Measurements from ENCODE around the gene FDXR.

Gene FDXR

DNA sequence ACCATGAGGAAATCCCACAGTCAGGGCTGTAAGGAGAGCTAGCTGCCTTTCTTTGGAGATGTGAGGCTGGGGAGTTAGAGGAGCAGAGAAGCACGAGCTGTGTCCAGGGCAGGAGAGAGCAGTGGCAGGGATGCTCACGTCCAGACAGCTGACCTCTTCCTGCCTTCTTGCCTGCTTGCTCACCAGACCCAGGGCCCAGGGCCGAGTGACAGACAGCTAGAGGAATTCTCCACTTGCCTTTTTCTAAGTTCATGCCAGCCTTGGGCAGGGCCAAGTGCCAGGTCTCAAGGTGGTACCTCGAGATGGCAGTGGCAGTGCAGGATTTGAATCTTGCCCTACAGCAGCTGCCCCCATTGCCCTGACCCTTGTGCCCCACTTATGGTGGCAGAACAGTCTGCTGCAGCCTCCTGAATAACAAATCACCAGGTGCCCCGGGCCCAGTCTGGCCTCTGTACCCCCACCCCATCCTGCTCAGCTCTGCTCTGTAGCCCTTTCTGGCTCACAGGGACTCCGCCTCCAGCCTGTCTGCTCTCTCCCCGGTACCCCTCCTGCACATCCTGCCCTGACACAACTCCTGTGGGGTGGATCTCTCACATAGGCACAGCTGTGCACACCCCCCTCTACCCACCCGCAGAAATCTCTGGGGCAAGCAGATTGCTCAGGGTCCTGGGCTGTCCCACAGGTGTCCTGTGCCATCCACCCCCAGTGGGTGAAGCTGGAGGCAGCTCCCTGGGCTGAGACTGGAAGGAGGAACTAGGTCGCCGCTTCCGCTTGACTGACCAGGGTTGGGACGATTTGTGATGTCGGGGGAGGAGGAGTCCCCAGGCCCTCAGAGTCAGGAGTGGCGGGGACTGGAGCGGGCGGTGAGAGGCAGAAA lies 39.1 kb downstream of the FDXR start:
- peak; percentile 76 for DNase-seq (ENCODE audit: low spot score)

DNA sequence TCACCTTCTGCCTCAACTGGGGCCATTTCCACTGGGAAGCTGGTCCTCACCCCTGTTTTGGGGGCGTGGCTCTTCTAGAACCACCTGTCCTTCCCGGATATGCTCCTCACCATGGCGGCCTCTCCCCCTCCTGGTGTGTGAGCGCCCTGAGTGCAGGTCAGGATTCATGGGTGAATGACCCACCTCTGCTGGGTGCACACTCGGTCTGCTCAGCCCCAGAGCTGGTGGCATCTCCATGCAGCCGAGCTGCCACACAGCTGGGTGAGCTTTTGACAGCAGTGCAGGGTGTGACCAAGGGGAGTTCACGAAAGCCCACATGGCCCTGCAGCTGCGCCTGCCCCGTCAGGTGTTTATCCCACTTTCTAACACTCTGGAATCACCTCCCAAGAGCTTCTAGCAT lies 40.4 kb downstream of the FDXR start:
- DNase-seq (ENCODE audit: low spot score), result peak; percentile 75

DNA sequence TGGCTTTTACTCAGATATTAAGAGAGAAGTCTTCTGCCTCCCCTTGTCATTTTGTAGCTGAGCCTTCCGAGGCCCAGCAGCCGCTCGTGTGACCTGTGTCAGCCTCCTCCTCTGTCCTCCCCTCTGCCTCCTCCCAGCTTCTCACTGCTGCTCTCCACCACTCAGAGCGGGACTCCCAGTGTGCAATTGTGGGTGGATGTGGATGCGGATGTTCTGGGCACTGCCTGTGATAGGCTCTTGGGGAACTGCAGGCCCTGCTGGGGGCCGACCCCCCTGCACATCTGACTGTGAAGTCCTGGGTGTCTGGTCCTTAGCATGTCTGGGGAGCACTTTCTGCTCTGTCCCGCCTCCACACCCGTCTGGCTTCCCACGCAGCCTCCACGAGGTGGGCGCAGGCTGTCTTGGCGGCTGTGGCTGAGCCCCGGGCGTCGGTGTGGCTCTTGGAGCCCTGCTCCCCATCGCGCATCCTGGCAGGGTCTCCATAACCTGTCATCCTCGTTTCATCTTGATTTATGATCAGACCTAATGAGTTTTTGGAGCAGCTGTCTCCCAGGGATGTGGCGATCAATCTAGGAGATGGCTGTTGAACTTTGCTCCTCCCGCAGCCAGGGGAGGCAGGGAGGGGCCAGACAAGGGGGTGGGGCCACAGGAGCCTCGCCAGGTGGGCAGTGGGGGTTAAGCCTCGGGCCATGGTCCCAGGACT lies 41.2 kb downstream of the FDXR start:
- no peak for DNase-seq (ENCODE audit: low spot score)

DNA sequence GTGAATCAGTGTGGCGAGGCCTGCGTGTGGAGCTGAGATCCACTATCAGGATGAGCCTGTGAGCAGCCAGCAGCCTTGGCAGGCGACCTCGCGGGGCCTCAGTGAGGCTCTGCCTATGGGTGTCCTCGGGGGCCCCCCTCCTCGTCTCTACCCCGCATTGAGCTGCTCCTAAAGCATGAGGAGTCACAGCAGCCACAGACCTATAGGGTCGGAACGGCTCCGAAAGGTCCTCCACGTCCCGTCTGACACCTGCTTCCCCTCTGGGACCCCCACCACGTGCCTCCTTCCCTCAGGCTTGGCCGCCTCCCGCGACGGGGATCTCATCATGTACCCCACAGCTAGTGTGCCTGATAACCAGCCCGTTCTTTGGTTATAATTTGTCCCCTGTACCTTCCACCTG lies 41.9 kb downstream of the FDXR start:
- DNase-seq (ENCODE audit: low spot score), result no peak

DNA sequence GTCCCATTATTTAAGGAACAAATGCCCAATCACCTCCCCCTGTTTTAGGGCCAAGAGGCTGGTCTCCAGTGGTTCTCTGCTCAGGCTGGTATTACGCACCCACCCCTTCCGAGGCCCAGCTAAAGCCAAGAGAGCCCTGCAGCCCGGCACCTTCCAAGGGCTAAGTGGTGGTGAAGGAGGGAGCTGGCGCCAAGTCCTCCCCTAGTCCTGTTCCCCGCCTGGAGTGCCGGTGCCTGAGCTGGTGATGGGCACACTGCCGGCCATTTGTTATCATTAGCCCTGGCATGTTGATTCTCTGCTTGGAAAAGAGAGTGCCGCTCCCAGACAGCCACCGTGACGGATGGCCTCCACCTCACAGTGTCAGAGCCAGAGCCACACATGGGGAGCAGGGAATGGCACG lies 45.0 kb downstream of the FDXR start:
- DNase-seq (ENCODE audit: low spot score), result no peak

DNA sequence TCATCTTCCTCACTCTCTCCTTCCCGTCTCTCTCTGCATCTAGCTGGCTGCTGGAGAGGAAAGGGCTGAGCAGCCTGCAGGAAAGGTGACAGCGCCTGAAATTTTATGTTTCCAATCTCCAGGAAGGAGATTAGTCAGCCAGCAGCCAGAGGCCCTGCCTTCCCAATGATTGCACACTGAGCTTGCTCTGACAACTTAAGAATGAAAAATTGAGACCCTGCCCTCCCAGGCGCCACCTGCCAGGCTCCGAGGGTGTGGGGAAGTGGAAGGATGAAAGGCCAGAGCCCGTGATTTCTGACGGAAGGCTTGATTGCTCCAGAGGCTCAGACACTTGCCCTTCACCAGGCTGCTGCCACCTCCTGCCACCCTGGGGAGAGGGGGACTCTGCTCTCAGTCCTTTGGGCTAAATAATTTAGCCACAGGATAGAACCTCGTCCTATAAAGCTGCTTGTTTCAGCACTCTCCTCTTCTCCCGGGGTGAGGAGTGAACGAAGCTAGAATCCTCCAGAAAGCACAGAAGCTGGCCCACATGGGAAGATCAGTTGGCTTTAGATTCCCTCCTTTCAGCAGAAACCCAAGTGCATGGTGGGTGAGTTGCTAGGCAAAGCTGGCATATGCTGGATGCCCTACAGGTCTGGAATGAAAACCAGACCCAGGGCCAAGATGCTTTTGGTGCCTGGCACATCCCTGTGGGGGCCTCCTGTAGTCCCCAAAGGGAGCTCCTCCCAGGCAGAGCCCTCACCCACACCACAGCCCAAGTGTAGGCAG lies 46.7 kb downstream of the FDXR start:
- DNase-seq (ENCODE audit: low spot score), result no peak

DNA sequence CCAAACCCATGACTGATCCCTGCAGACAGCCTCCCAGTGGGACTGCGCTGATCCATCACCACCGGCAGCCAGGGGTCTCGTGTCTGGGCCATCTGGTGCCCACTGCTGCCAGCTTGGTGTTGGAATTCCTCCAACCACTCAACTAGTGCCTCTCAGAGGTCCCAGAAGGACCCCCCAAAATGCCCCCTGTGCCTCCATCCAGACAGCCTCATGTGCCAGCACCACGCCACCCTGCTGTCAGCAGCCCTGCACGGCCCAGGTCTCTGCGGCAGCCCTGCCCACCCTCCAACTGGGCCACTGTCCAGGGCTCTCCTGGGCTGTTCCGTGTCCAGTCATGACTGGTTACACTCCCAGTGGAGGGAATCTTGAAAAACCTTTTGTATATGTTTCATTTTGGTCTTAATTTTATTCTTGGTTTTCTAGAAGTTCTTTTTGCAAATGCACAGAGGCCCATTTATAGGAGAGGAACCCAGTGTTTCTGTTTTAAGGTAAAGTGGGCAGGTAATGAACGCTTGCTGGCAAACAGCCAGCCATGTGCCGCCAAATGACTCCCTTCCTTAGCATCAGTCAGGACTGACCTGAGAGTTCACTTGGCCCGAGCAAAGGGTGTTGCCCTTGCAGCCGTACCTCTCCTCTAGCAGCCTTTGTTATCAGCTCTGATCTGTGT lies 47.7 kb downstream of the FDXR start:
- no peak for DNase-seq (ENCODE audit: low spot score)

DNA sequence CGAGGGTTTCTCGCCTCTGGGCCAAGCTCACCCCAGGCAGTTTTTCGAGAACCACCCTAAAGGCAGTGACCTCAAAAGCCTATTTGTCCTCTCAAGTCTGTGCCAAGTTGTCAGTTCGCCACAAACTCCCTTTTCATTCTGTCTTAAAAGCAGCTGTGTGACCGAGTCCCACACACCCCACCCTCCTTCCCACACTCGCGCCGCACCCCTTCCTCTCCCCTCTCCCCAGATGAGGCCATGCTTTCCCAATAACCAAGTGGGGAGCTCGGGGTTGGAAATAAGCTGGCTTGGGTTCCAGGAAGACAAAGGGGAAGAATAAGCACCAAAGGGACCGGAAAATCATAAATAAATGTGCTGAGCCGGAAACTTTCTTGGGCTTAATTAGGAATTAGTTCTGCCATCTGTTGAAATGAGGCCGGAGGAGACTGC lies 49.8 kb downstream of the FDXR start:
- no peak for DNase-seq (ENCODE audit: low spot score)

DNA sequence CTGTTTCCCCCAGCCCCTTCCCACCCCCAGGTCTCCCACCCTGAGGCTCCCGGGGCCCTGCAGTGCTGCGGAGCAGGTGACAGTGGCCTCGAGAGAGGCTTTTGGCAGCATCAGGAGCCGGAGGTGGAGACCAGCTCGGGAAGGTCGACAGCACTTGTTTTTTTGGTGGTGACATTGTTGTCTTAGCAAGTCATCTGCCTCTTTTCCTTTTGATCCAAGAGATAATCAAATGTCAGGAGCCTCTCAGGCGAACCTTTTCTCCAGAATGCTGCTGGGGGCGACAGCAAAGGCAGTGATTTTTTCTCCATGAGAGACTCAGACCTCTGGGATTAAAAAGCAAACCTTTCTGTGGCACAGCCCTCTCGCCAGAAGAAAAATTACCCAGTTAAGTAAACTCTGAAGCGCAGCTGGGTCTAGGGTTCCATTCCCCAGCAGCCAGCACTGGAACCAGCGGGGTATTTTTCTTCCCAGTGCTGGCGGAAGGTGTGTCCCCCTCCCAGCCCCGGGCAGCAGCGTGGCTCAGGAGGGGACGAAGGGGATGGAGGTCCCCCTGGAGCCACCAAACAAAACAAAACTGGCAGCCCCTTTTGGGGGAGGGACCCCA lies 50.4 kb downstream of the FDXR start:
- DNase-seq (ENCODE audit: low spot score), result no peak

DNA sequence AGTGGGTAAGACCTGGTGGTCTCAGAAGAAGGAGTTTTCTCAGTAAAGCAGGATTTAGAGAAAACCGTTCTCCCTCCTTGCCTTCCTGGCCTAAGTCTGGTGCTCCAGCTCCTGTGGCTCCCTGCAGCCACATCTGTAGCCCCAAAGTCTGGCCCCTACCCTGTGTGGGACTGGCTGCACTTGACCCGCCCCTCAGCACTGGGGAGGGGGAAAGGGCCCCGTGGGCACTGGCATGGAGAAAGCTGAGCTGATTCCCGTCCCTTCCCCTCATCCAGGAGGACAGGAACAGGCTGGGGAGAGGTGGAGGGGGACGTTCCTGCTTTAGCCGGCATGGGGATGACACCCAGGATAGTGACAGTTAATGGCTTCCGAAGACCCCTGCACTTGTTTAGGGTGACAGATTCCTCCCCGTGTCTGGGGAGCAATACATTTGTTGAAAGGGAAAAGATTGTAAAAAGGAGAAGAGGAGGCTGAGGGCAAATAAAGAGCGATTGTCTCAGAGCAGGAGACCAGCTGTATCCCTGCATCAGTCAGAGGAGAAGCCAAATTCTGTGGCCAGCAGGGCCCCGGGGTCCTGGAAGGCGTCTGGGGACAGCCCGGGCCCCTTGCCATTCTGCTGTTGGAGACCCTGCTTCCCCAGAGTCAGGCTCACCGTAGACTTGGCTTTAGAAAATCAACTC lies 51.0 kb downstream of the FDXR start:
- no peak for DNase-seq (ENCODE audit: low spot score)

DNA sequence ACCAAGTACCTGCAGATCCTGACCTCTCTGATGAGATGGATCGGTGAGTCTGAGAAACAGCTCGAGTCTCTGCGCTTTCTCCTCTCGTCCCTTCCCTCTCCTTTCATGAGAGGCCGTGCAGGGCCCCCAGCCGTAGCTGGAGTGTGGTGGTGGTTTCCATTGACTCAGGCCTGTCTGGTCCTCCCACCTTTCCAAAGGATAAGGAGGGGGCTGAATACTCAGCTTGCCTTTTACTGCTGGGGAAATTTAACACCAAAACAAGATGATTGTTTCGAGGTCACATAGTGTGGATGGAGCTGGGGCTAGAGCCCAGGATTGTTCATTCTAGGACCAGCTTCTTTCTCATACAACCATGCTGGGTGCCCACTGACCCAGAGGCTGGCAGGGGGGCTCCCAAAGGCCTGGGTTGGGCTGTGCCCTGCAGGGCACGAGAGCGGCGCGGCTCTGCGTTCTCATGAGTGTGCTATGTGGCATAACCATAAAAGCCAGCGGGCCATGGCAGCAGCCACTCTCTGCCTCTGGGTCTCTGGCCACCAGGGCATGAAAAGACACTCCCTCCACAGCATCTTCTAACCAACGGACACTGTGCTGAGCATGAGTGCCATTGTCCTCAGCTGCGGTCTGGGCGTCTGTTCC lies 52.9 kb downstream of the FDXR start:
- no peak for DNase-seq (ENCODE audit: low spot score)

DNA sequence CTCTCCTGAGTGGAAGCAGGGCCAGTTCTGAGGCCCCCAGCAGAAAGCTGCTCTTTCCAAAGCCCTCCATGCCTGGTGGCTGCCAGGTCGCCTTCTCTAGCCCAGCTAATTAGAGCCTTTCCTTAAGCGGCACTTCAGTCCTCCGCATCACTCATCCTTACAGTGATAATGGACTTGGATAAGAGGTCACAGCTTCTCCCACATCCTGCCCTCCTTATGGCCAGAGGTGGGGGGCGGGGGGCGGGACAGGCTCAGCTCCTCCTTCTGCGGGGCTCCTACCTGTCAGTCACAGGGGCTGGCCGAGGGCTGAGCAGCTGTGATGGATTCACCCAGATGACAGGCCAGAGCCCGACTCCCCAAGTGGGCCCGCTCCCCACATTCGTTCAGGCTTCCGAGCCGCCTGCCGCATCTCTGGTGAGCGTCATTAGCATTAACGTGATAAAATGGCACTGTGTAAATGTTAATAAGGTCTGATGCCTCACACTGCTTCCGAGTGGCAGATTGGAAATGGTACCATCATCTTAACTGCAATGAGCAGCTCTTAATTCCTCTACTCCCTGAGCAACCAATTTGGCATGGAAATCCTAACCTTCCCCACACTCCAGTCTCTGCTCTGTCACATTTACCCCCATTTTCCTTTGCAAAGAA lies 54.4 kb downstream of the FDXR start:
- no peak for DNase-seq (ENCODE audit: low spot score)

DNA sequence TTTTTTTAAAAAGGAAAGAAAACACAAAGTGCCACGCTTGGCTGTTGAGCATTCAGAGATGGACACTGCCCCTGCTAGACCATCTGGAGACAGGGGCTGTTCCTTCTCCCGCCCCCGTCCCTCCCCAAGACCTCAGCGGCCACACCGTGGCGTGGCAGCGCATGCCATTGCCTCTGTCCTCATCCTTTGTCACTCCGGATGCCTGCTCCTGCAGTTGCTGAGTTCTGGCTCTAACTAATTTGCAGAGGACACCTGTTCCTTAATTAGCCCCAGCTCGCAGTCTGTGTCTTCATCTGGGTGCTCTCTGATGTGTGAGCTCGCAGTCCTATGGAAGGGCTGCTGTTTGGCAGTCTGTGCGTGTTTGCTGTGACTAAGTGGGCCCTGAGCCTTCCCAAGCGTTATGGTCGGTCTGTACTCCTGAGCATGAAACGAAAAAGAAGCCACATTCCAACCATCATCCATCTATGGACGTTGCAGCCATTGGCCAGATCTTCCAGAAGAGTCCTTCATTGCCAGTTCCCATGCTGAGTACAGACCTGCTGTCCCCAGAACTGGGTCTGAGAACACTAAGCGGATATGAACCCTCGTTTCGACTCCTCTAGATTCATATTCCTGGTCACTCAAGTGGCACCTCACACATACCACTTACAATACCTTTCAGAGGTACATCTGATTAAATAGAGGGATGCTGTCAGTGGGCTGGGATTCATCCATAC lies 55.7 kb downstream of the FDXR start:
- DNase-seq (ENCODE audit: low spot score), result no peak

DNA sequence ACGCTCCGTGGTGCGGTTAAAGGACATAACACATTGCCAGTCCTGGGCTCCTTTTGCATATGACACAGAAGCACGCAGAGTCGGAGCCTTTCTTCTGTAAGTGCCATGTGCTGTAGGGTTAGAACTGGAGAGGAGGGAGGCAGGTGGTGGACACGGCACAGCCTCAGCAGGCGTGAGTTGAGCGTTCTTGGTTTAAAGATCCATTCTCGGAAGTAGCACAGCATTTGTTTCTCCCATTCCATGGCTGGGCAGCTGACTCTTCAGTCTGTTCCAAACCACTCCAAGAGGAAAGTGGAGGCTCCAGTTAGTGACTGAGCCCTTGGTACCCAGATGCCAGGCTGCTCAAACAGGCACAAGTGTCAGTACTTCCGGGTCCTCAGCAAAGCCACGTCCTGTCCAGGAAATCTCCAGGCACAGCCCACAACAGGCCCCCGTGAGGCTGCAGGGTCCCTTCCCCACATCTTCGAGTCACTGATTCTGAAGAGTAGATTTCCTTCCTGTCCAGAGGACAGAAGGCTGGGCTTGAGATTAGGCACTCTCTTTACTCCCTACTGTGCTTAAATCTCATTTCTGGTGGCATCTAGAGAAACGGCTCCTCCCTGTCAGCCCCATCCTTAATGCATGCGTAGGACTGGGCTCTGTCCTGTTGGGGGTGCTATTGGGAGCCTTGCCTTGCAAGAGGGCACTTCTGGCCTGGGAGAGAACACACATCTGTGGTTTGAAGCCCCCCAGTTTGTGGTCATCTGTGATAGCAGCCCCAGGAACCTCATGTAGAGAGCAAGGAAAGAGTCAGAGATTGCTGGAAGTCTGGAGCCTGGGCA lies 57.0 kb downstream of the FDXR start:
- no peak for DNase-seq (ENCODE audit: low spot score)

DNA sequence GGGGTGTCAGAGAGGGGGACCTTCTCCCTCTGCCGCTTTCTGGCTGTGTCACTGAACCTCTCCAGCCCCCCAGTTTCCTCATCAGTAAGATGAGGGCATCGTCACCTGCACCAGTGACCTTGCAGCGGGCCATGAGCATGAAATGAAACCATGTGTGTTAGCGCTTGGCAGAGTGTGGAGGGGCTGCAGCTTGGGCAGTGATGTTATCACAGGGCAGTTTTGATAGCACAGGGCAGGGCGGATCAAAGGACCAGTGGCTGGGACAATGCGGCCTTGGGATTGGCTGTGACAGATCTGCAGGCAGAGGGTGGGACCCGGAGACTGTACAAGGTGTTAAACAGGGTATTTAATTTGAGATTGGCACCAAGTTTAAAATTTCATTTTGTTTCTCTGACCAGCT lies 57.7 kb downstream of the FDXR start:
- DNase-seq (ENCODE audit: low spot score), result no peak

DNA sequence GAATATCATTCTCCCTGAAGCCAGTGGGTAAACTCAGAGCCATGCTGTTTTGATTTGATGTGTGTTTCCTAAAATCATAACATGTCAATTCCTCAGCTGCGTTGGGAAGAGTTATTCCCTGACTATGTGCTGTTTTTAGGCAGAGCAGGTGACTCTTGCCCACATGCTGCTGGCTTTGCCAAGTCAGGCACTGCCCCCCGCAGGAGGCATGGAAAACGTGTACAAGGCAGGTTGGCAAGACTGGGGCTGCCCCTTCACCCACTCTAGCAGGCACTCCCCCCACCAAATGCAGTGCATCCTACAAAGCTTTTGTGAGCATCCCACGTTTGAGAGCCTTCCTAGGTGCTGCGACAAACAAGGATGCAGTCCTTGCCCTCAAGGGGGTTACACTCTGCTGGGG lies 58.3 kb downstream of the FDXR start:
- no peak for DNase-seq (ENCODE audit: low spot score)
